KMS-11 (cell line): ENCODE results near the gene NGEF.

Experiments used
- H2AFZ ChIP-seq: fragments of 200-600 bp; sonication (generic); 2 replicates; pipeline ENCODE4 v1.6.1; 2016; ENCODE audit warnings: antibody characterized with exemption, mixed run types, low read depth
- H3K27ac ChIP-seq: fragments of 200-600 bp; sonication (generic); 2 replicates; pipeline ENCODE4 v1.6.1; 2016; ENCODE audit warnings: mild to moderate bottlenecking, mixed run types
- H3K27me3 ChIP-seq: fragments of 200-600 bp; sonication (generic); 2 replicates; pipeline ENCODE4 v1.6.1; 2017; ENCODE audit warnings: mild to moderate bottlenecking, low read depth, mixed run types, moderate library complexity; ENCODE audit not compliant: insufficient read depth
- H3K36me3 ChIP-seq: fragments of 200-600 bp; sonication (generic); 2 replicates; pipeline ENCODE4 v1.6.1; 2017; ENCODE audit warnings: mild to moderate bottlenecking, mixed run types; ENCODE audit not compliant: insufficient read depth
- H3K4me1 ChIP-seq: fragments of 200-600 bp; sonication (generic); 2 replicates; pipeline ENCODE4 v1.6.1; 2016; ENCODE audit warnings: mild to moderate bottlenecking, low read depth, mixed run types; ENCODE audit not compliant: poor library complexity, severe bottlenecking
- H3K4me2 ChIP-seq: fragments of 200-600 bp; sonication (generic); 2 replicates; pipeline ENCODE4 v1.7.0; 2016; ENCODE audit warnings: mild to moderate bottlenecking, mixed run types
- H3K4me3 ChIP-seq: fragments of 200-600 bp; sonication (generic); IDR thresholded peaks from 2 replicates; pipeline ENCODE4 v1.6.1; 2017; ENCODE audit warnings: low read depth, low read length, mixed read lengths; ENCODE audit not compliant: insufficient read depth
- H3K79me2 ChIP-seq: fragments of 200-600 bp; sonication (generic); 2 replicates; pipeline ENCODE4 v1.6.1; 2016; ENCODE audit warnings: low read depth, mixed run types; ENCODE audit not compliant: insufficient read depth
- H3K9ac ChIP-seq: fragments of 200-600 bp; sonication (generic); 2 replicates; pipeline ENCODE4 v1.6.1; 2016; ENCODE audit warnings: mild to moderate bottlenecking, mixed run types
- H4K20me1 ChIP-seq: fragments of 200-600 bp; sonication (generic); 2 replicates; pipeline ENCODE4 v1.6.1; 2016; ENCODE audit warnings: mild to moderate bottlenecking, mixed run types; ENCODE audit not compliant: insufficient read depth
- TF ChIP-seq, protein P1 (sequence below): fragments of 200-600 bp; sonication (generic); conservative IDR thresholded peaks from 2 replicates; pipeline ENCODE4 v1.6.1; 2017; ENCODE audit warnings: low read depth, mild to moderate bottlenecking, antibody characterized with exemption, low read length, moderate library complexity, mixed read lengths

The NGEF gene

DNA sequence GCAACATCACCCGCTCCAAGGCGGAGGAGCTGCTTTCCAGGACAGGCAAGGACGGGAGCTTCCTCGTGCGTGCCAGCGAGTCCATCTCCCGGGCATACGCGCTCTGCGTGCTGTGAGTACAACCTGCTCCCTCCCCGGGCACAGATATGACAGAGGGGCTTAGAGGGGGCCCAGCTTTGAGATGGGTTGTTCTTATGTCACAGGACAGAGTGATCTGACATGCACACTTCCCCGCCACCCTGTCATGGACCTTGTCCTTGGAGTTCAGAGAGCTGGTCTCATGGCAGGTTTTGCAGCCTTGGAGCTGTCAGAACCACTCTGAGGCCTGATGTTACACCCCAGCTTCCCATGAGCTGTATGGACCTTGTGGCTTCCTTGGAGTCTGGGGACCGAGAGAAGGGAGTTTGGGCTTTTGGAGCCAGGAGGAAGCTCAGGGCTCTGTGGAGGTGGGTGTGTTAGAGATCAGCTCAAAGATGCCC lies 47.5 kb upstream of the NGEF start:
- H3K4me3 ChIP-seq: no peak overlapping the region

DNA sequence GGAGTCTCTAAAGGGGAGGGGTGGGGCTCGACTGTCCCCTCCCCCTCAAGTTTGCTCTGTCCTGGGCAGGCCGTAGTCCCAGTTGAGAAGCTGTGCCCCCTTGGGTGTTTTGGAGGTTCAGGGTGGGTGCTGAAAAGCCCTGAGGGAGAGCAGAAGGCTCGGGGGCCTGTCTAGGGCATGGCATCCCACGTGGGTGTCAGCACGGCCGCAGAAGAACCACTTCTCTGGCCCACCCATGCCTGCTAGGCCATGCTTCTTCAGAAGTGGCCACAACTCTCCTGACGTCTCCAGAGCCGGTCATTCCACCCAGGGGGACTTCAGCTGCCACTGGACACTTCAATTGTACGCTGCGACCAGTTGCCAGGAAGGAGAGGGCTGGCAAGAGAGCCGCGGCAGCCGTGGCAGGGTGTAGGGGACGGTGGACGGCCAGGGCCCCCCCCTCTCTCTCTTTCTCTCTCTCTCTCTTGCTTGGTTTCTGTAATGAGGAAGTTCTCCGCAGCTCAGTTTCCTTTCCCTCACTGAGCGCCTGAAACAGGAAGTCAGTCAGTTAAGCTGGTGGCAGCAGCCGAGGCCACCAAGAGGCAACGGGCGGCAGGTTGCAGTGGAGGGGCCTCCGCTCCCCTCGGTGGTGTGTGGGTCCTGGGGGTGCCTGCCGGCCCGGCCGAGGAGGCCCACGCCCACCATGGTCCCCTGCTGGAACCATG lies 46.9 kb upstream of the NGEF start, which contains the start of gene INPP5D:
INPP5D (plus strand) TSS at position 546 of the 704 bp plus-strand sequence; CDS start at position 683, 137 bp downstream.
- peak within 1 kb of the TSS; percentile 76 for H3K4me2 ChIP-seq
- no peaks in the 10 kb centered on the region for H4K20me1 ChIP-seq
- H2AFZ ChIP-seq: peak within 1 kb of the TSS; percentile 85
- TF ChIP-seq, protein P1, sequence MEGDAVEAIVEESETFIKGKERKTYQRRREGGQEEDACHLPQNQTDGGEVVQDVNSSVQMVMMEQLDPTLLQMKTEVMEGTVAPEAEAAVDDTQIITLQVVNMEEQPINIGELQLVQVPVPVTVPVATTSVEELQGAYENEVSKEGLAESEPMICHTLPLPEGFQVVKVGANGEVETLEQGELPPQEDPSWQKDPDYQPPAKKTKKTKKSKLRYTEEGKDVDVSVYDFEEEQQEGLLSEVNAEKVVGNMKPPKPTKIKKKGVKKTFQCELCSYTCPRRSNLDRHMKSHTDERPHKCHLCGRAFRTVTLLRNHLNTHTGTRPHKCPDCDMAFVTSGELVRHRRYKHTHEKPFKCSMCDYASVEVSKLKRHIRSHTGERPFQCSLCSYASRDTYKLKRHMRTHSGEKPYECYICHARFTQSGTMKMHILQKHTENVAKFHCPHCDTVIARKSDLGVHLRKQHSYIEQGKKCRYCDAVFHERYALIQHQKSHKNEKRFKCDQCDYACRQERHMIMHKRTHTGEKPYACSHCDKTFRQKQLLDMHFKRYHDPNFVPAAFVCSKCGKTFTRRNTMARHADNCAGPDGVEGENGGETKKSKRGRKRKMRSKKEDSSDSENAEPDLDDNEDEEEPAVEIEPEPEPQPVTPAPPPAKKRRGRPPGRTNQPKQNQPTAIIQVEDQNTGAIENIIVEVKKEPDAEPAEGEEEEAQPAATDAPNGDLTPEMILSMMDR: no peak
- H3K4me1 ChIP-seq: peaks cover 18% of the 10 kb centered on the region
- H3K4me3 ChIP-seq: no peak within 1 kb of the TSS
- no peaks in the 10 kb centered on the region for H3K27me3 ChIP-seq
- peak within 1 kb of the TSS; percentile 67 for H3K27ac ChIP-seq
- H3K36me3 ChIP-seq: no peaks in the 10 kb centered on the region
- H3K9ac ChIP-seq: peak within 1 kb of the TSS; percentile 72
- peaks cover 15% of the 10 kb centered on the region; the same call in 1 of the 2 replicates for H3K79me2 ChIP-seq

More for the DNA sequence above, 47.5 kb upstream of the NGEF start:
- Histone ChIP-seq H3K79me2 (peaks cover 15% of the 10 kb centered on the region; the same call in 1 of the 2 replicates), H3K36me3 (no peaks in the 10 kb centered on the region), H3K9ac (peak overlapping the region; percentile 72), H3K4me1 (peaks cover 18% of the 10 kb centered on the region), H3K27ac (peak overlapping the region; percentile 67), H3K27me3 (no peaks in the 10 kb centered on the region), H2AFZ (peak overlapping the region; percentile 85), H4K20me1 (no peaks in the 10 kb centered on the region), H3K4me2 (peak overlapping the region; percentile 76)
- TF ChIP-seq, protein P1: no peak

DNA sequence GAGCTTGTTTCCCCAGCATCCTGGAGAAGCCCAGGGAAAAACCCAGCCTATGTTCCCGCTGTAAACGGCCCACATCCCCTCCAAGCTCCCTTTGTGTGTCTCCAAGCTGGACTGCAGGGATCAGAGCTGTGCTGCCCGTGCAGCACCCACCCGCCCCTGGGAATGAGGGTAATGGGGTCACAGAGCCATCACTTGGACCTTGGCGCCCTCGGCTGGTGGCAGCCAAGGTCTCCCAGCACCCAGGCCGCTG lies 46.4 kb upstream of the NGEF start:
- Histone ChIP-seq H3K9ac (peak overlapping the region; percentile 72; the same call in 1 of the 2 replicates), H3K4me2 (peak overlapping the region; percentile 76), H3K27ac (peak overlapping the region; percentile 67)

DNA sequence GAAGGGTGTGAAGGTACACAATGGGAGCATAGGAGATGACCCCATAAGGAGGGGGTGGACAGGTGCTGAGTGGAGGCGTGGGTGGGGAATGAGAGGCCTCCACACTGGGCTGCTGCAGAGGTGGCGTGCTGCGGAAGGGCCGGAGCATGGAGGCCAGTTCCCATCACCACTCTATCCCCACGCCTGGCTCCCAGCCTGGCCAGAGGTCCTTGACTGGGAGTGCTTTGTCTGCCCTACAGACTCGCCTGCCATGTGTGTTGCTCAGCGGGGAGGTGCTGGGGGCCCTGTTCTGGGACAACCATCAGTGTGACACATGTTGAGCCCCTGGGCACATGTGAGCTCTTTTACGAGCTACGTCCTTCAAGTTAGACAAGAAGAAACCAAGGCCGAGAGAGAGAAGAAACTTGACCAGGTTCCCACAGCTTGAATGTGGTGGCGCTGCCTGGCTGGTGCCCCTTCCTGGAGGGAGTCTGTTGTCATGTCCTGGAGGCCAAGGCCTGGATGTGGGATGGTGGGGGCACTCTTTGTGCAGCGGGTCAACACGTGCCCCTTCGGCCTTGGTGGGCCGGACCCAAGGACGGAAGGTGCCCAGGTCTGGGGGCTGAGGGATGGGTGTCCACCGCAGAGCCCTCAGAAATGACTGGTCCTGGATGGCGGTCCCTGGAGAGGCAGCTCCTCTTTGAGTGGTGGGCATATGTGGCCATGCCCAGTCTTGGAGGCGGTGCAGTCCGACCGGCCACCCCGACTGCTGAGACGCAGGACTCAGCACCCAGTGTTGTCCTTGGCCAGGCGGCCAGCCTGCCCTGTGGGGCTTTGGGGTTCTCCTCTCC lies 45.9 kb upstream of the NGEF start:
- peak overlapping the region; percentile 76; the same call in 1 of the 2 replicates for H3K4me2 ChIP-seq
- H3K36me3 ChIP-seq: no peaks in the 10 kb centered on the region
- no peak overlapping the region for H2AFZ ChIP-seq
- no peak overlapping the region for H3K4me3 ChIP-seq
- peaks cover 18% of the 10 kb centered on the region for H3K4me1 ChIP-seq
- H4K20me1 ChIP-seq: no peaks in the 10 kb centered on the region
- H3K27me3 ChIP-seq: no peaks in the 10 kb centered on the region
- H3K79me2 ChIP-seq: peaks cover 15% of the 10 kb centered on the region; the same call in 1 of the 2 replicates
- TF ChIP-seq, protein P1: no peak
- no peak overlapping the region for H3K27ac ChIP-seq
- H3K9ac ChIP-seq: no peak overlapping the region

More for the DNA sequence above, 46.4 kb upstream of the NGEF start:
- Histone ChIP-seq H3K79me2 (peaks cover 15% of the 10 kb centered on the region; the same call in 1 of the 2 replicates), H3K4me3 (no peak overlapping the region), H3K27me3 (no peaks in the 10 kb centered on the region), H2AFZ (peak overlapping the region; percentile 85), H3K4me1 (peaks cover 18% of the 10 kb centered on the region), H4K20me1 (no peaks in the 10 kb centered on the region), H3K36me3 (no peaks in the 10 kb centered on the region)
- TF ChIP-seq, protein P1: no peak
